ENCODE measurements around the gene SLC36A3.
A peak's percentile ranks its signal among the peaks of the same experiment; 100 is the strongest.

SLC36A3 gene

DNA sequence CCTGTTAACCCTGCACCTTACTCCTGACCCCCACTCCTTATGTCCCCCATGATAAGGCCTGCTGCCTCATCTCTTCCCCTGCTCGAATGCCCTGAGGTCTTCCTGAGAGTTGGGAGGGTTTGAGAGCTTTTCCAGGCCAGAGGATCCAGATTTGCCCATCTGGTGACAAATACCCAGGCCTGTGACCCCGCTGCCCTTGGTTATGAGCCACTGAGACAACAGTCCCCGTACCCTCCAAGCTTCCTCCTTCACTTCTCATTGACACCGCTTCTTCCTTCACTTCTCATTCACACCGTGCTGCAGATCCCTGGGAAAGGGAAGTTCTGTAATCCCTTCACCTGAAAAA is 50.0 kb downstream of the SLC36A3 start:
- TF ChIP-seq, protein P1, sequence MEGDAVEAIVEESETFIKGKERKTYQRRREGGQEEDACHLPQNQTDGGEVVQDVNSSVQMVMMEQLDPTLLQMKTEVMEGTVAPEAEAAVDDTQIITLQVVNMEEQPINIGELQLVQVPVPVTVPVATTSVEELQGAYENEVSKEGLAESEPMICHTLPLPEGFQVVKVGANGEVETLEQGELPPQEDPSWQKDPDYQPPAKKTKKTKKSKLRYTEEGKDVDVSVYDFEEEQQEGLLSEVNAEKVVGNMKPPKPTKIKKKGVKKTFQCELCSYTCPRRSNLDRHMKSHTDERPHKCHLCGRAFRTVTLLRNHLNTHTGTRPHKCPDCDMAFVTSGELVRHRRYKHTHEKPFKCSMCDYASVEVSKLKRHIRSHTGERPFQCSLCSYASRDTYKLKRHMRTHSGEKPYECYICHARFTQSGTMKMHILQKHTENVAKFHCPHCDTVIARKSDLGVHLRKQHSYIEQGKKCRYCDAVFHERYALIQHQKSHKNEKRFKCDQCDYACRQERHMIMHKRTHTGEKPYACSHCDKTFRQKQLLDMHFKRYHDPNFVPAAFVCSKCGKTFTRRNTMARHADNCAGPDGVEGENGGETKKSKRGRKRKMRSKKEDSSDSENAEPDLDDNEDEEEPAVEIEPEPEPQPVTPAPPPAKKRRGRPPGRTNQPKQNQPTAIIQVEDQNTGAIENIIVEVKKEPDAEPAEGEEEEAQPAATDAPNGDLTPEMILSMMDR (IDR thresholded peaks at IDR 0.05; ENCODE audit: control insufficient read depth, insufficient read depth, low read depth, low read length, missing control alignments), result no peak
- DNase-seq (ENCODE audit: low read depth), result no peak
- H3K4me3 ChIP-seq (ENCODE audit: control insufficient read depth, low read depth, low read length), result peak overlapping the region; percentile 77

DNA sequence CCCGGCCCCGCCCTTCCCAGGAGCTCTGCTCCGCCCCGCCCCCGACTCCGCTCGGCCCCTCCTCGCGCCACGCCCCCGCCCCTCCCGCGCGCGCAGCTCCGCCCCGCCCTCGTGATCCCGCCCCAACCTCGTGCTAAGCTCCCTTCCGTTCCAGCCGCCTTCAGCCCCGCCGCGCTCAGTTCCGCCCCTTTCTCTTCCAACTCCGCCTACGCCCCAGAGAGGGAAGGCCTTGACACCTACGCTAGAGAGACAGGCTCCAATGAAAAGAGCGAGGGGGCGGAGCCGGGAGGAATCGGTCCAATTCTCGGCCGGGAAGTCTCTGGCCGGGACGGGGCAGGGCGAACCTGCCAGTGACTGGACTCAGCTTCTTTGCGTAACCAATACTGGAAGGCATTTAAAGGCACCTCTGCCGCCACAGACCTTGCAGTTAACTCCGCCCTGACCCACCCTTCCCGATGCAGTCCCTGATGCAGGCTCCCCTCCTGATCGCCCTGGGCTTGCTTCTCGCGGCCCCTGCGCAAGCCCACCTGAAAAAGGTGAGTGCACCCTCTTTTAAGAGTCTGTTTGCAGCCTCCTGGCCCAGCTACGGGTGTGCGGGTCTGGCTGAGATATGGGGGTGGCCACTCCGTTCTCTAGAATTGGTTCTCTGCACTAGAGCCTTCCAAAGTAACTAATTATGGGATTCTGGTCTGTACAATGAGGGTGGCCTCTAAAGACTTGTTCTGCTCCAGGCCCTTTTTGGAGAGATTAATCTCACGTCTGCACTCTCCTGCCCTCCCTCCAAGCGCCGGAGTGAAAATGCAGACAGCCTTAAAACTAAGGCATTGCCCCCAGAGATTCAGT is 50.6 kb downstream of the SLC36A3 start, which contains the start of gene GM2A:
TSS of gene GM2A (plus strand) at position 424 of the 843 bp plus-strand sequence. CDS start at position 456, 32 bp downstream.
- peak; percentile 96 for DNase-seq (ENCODE audit: low read depth)
- peak within 1 kb of the TSS; percentile 77 for H3K4me3 ChIP-seq (ENCODE audit: control insufficient read depth, low read depth, low read length)
- TF ChIP-seq, protein P1 (IDR thresholded peaks at IDR 0.05; ENCODE audit: control insufficient read depth, insufficient read depth, low read depth, low read length, missing control alignments), result no peak

DNA sequence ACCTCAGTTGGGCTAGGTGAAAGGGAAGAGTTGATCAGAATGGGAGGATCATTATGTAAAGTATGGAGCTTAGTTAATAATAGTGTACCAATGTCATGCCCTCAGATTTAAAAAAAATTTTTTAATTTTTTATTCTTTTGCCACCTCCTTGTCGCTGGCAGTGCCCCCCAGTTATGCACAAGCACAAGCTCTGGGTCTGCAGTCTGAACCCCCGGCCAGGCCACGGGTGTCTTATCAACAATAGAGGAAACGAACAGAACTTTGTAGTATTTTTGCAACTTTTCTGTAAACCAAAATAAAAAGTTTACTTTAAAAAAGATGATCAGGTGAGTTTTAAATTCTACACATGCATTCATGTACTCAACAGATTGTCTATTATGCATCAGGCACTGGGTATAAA is 51.9 kb downstream of the SLC36A3 start:
- TF ChIP-seq, protein P1 (IDR thresholded peaks at IDR 0.05; ENCODE audit: control insufficient read depth, insufficient read depth, low read depth, low read length, missing control alignments), result no peak
- no peak for DNase-seq (ENCODE audit: low read depth)
- H3K4me3 ChIP-seq (ENCODE audit: control insufficient read depth, low read depth, low read length), result no peak overlapping the region

DNA sequence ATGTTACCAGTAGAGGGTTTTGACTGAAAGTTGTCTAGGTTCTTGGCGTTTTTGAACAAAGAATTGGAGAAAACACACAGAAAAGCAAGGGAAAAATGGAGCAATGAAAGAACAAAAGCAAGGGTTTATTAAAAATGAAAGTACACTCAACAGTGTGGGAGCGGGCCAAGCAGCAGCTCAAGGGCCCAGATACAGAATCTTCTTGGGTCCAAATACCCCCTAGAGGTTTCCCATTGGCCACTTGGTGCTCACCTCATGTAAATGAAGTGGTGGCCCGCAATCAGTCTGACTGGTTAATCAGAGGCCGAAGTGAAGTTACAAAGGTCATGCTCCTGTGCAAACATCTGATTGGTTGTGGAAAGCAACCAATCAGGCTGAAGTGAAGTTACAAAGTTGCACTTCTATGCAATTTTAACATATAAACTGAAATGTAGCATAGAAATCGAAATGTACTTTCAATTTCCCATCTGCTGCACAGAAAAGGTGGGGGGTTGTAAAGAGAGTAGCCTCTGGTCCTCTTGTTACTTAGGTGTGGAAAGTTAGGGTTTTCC is 52.5 kb downstream of the SLC36A3 start:
- TF ChIP-seq, protein P1 (IDR thresholded peaks at IDR 0.05; ENCODE audit: control insufficient read depth, insufficient read depth, low read depth, low read length, missing control alignments), result no peak
- no peak for DNase-seq (ENCODE audit: low read depth)
- no peak overlapping the region for H3K4me3 ChIP-seq (ENCODE audit: control insufficient read depth, low read depth, low read length)

DNA sequence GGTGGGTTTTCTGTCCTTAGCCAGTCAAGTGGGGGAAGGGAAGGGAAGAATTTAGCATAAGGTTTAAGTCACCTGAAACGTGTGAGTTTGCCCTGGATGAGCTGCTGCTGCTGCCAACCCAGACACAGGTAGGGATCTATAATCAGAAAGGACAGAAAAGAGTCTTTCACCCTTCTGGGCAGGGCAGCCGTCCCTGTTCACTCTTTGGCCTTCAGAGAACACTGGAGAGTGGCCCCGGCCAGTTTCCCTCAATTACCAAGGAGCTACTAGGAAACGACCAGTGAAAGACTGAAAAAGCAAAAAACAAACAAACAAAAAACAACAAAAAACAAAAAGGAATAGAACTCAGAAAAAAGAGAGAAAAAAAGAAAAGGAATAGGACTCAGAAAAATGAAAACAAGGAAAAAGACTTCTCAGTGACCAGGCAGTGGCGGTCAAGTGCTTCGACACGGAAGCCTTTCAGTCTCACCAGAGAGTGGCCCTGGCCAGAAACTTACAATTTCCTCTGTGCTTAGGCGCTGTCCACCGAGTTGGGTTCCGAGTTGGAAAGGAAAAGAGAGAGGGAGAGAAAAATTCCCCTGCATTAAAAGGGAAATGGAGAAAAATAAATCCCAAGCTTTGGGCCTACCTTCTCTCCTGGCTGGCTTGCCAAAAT is 53.1 kb downstream of the SLC36A3 start:
- no peak overlapping the region for H3K4me3 ChIP-seq (ENCODE audit: control insufficient read depth, low read depth, low read length)
- no peak for DNase-seq (ENCODE audit: low read depth)
- TF ChIP-seq, protein P1 (IDR thresholded peaks at IDR 0.05; ENCODE audit: control insufficient read depth, insufficient read depth, low read depth, low read length, missing control alignments), result no peak

DNA sequence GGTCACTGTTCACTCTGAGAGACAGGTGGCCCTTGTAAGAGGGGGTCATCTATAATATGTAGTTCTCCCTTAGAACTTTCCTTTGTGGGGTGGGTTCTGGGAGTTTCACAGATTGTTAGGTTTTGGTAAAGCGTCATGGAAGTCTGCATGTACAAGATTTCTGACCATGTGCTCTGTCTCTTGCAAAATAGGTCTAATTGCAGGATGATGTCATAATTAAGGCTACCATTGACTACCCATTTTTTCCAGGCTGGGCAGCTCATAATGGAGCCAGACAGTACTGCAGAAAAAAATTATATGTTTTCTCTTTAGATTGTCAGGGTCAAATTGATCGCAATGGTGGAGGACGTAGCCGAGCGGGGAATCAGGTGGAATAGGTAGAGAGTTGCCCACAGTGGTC is 54.3 kb downstream of the SLC36A3 start:
- no peak overlapping the region for H3K4me3 ChIP-seq (ENCODE audit: control insufficient read depth, low read depth, low read length)

More for the DNA sequence above, 54.3 kb downstream of the SLC36A3 start:
- TF ChIP-seq, protein P1 (IDR thresholded peaks at IDR 0.05; ENCODE audit: control insufficient read depth, insufficient read depth, low read depth, low read length, missing control alignments), result no peak
- DNase-seq (ENCODE audit: low read depth), result no peak
